ENCODE results near the gene SLC29A4.
"Not testable (repeated sequence)": the region's sequence is repeated elsewhere in the genome, so short reads cannot be mapped to it uniquely, and the experiment has no call there.

DNA sequence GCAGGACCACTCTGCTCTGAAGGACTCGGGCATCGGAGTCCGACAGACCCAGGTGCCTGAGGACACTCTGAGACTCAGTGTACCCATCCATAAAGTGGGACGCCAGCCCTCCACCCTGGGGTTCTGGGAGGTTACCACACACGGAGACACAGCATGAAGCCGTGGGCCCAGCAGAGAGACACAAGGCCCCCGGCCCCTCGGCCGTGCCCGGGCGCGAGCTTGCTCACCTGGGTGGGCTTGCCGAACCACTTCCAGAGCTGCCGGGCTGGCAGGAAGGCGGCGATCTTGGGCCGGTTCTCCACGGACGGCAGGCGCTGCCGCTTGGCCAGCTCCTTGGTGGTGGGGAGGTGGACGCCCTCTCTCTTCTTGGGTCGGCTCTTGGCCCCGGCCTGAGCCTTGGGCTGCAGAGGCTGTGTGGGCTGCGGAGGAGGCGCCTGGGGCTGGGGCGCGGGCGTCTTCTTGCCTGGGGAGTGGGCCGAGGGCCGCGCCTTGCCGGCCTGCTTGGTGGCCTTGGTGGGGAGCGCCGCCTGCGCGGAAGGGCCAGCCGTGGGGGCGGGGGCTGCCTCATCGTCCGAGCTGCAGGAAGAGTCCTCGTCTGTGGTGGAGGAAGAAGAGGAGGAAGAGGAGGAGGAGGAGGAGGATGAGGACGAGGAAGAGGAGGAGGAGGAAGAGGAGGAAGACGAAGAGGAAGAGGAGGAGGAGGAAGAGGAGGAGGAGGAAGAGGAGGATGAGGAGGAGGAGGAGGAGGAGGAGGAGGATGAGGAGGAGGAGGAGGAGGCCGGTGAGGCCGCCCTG lies 29.7 kb downstream of the SLC29A4 start:
- TF ChIP-seq, protein P1, sequence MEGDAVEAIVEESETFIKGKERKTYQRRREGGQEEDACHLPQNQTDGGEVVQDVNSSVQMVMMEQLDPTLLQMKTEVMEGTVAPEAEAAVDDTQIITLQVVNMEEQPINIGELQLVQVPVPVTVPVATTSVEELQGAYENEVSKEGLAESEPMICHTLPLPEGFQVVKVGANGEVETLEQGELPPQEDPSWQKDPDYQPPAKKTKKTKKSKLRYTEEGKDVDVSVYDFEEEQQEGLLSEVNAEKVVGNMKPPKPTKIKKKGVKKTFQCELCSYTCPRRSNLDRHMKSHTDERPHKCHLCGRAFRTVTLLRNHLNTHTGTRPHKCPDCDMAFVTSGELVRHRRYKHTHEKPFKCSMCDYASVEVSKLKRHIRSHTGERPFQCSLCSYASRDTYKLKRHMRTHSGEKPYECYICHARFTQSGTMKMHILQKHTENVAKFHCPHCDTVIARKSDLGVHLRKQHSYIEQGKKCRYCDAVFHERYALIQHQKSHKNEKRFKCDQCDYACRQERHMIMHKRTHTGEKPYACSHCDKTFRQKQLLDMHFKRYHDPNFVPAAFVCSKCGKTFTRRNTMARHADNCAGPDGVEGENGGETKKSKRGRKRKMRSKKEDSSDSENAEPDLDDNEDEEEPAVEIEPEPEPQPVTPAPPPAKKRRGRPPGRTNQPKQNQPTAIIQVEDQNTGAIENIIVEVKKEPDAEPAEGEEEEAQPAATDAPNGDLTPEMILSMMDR (IDR thresholded peaks at IDR 0.05) = not testable (repeated sequence)
- TF ChIP-seq EZH2, EZH2phosphoT487 (IDR thresholded peaks at IDR 0.05): not testable (repeated sequence)

All from neural progenitor cell (in vitro differentiated cells).